HG03139 (cell line): ENCODE results near the gene MRPL40.

Experiments used
- ATAC-seq: cut with Tn5 transposase; IDR thresholded peaks from one replicate; pipeline ENCODE4 v1.9.1; 2021; ENCODE audit not compliant: unreplicated experiment

The MRPL40 gene

DNA sequence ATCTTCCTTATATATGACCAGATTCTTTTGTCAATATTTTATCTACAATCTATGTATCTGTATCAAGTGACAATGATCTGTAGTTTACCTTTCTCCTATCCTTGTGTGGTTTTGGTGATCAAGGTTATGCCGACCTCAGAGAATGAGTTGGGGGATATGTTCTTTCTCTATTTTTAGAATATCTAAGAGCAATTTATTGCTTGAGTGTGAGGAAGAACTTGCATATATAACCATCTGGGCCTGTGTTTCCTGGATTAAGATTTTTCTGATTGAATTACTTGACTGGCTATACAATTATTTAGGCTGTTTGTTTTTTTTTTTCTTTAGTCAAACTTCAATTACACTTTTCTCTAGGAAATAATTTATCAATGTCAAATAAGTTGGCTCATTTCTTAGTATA lies 29.2 kb downstream of the MRPL40 start:
- ATAC-seq = no peak

DNA sequence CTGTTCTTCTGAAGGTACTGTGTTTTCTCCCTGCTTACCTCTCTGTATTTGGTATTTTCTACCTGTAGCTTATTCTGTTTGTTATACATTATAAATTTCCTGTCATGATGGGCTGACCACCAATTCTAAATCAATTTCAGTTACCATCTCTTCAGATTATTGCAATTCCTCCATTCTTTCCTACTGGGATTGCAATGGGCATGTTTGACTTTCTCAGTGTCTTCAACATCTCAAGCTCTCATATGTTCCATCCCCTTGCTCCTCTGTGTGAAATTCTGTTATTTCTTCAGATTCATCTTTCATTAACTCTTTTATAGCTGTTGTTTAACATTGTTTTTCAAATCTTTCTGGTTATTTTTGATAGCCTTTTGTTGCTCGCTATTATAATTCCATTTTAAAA lies 30.7 kb downstream of the MRPL40 start:
- no peak for ATAC-seq

DNA sequence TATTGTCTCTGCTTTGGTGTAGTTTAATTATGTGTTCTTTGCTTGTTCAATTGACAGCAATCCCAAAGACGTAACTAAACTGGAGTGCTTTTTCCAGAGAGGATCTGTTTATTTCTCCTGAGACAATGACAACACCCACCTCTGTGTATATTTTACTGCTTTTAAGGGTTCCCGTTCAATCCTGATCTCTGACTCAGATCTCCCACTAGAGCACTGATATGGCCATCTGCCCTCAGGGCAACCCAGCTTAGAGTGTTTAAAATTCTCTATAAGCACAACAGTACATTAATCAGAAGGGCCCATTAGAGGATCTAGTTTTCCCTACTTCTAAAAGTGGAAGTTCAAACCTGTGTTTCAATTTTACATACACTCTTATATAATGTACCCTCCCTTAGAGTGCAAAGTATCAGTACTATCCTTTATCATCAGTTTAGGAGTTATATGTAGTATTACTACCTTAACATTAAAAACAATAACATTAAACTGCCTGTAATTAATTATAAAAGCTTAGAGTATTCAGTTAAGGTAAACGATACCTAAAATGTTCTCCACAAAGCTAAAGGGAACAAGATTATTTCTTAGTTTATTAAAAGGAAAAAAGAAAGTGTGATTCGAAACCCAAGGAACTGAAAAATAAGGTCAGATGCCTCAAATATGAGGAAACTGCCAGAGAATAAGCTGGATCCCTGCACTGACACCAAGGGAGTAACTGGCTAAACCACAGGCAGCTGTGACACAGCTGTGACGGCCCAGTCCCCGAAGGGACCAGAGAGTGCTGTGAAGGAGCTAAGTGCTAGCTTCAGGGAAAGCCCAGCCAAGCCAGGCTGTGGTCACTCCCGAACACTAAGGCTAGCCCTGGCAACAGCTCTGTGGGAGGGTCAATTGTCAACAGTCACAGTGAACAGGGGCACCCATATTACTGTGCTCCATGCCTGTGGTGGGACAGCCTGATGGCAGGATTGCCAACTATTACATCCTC lies 31.4 kb downstream of the MRPL40 start:
- ATAC-seq = no peak

DNA sequence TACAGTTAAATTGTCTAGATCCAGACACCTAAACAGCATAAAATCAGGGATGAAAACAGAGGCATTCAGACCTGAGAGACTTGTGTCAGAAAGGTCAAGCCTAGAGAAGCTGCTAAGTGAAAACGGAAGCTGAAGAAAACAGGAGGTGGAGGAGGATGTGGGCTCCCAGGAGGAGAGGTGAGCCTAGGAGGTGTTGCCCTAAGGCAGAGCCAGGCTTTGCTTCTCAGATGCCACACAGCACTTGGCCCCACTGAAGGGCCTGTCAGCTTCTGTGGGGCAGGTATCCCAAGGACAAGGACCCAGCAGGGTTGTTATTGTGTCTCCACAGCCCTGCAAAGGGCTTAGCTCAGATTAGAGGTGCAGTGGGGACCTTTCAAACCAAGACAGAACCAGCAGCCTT lies 32.2 kb downstream of the MRPL40 start:
- no peak for ATAC-seq

DNA sequence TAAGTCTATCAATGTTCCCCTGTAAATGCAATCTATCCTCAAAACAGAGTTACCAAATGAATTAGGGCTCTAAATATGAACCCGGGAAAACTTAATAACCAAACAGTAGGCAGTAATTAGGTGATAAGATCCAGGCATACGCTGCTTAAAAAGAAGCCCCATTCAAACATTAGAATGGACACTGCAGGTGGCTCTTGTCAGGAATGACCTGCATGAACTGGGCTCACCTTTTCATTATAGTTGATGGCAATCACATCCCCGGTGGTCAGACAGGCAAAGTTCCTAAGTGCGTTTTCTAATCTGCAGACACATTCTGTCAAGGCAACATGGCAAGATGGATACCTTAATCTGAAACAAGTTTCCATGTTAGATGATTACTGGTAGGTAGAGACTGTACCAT lies 32.6 kb downstream of the MRPL40 start:
- no peak for ATAC-seq

- no peak for ATAC-seq
Observed at GRCh38 chr22:19466126-19466716, 33.9 kb downstream of the MRPL40 start.

GRCh38 chr22:19466848-19467752 lies 34.8 kb downstream of the MRPL40 start:
- ATAC-seq = no peak

GRCh38 chr22:19467912-19468311 lies 35.6 kb downstream of the MRPL40 start:
- no peak for ATAC-seq

DNA sequence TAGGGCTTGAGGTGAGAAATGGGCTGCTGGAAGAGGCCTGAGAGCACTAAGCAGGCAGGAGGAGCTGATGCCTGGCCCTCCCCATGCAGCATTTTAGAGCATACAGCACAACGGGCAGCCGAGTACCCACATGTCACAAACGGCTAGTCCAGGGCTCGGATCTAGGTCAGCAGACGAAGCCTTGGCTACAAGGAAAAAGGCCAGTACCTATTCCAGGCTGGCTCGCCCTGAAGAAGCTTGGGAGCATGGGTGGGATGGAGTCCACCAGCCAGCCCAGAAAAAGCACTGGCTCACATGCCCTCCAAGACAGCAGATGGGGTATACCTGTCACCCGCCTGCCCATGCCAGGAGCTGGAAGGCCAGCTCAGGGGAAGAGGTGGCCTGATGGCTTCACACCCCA lies 37.1 kb downstream of the MRPL40 start:
- ATAC-seq = no peak

DNA sequence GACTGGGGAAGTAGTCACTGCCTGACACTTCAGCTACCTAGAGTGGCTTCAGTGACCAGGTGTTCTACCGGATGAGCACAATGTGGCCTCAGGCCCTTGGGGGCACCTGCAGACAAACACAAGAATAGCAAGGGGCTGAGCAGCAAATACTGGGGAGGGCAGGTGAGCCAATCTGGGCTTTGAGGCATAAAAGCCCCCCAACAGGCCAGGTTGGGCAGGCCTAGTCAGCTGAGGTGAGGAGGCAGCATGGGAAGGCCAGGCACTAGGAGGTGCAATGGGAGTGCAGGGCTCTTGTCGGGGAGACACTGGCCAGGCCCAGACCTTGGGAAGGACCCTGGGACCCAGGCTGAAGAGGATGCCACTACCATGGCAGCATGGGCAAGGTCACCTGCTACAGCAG lies 37.7 kb downstream of the MRPL40 start:
- ATAC-seq = no peak

DNA sequence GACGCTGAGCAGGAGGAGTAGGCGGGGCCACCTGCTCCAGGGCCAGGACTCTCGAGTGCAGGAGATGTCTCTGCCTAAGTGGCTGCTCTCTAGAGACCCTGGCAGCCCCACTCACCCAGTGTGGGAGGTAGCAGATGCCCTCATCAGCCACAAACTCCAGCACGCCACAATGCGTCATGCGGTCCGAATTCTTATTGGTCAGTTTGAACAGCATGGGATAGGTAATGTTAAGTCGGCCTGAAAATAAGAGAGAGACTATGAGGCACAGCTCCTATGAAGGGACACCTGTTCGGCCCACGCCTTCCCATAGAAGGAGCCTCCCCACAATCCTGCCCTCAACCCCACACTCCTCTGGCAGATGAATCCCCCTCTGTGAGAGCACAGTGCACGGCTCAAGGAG lies 39.2 kb downstream of the MRPL40 start:
- no peak for ATAC-seq

DNA sequence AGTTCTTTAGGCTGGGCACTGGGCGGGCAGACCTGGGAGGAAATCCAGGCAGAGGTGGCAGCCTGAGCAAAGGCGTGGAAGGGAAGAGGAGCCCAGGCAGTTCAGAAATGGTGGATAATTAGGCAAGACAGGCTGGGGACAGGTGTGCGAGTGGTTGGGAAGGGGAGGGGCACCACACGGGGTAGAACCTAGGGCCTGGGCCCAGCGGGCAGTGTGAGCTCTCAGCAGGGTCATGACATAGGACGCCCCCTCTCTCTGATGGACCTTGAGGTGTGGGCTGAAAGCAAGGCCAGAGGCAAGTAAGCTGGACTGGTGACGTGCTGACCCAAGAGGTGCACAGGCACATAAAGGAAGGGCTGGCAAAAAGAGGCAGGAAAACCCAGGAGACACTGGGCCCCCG lies 39.9 kb downstream of the MRPL40 start:
- no peak for ATAC-seq

GRCh38 chr22:19473578-19473977 lies 41.2 kb downstream of the MRPL40 start:
- no peak for ATAC-seq

DNA sequence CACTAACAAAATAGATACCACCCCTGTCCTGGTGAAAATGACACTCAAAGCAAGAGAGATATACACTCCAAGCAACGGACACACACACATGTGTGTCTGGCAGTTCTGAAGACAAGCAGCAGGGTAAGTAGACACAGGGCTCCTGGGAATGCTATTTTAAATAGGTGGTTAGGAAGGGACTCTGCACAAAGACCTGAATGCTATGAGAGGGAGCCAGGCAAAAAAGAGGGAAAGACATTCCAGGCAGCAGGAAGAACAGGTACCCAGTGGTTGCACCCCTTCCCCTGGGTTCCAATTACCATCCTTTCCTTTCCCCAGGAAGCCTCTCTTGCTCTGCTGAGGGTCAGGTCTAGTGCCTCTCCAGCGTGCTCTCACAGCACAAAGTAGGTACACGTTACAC lies 43.7 kb downstream of the MRPL40 start:
- ATAC-seq = no peak

DNA sequence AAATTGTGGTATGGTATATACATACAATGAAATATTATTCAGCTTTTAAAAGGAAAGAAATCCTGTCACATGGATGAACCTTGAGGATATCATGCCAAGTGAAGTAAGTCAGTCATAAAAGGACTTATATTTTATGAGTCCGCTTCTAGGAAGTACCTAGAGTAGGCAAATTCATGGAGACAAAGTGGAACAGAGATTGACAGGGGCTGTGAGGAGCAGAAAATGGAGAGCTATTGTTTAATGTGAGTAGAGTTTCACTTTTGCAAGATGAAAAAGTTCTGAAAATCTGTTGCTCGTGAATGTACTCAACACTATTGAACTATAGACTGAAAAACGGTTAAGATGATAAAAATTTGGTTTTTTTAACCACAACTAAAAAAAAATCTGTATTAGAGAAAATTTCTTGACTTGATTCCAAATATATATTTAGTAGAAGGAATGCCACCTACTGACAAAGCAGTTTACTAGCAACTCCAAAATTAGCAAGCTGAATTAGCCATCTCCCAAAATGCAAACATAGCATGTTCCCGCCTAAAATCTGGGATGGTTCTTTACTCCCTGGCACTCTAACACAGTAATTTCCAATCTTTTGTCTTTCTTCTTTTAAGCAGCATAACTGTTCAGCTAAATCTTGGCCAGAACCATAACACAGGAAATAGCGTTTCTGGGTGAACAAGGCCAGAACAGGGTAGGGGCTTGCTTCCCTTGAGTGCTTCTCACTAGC lies 45.1 kb downstream of the MRPL40 start:
- ATAC-seq = no peak

GRCh38 chr22:19478045-19478900 lies 45.9 kb downstream of the MRPL40 start:
- ATAC-seq = no peak

- ATAC-seq = peak; percentile 37
Observed at GRCh38 chr22:19478901-19479354, 46.6 kb downstream of the MRPL40 start, which contains the start of gene UFD1. UFD1 (minus strand) TSS chr22:19479193; CDS start chr22:19479085, 108 bp downstream.

- ATAC-seq = peak; percentile 86
Observed at GRCh38 chr22:19479355-19480172, 47.2 kb downstream of the MRPL40 start, which contains the start of gene CDC45. CDC45 (plus strand) TSS chr22:19479920; CDS start chr22:19479969, 49 bp downstream.

DNA sequence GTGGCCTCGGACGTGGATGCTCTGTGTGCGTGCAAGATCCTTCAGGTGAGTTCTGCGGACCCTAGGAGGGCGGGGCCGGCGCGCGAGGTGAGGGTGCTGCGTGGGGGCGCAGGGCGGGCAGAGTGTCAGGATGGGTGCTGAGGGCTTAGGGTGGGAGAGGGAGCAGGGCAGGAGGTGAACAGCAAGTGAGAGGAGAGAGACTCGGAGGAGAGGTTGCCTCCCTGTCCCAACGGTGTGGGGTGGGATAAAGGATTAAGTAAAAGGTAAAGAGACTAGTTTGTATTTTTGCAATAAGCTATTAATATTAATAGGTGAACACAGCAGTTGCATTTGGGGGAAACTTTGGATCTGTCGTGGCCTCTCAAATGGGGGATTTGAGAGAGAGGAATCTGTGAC lies 47.8 kb downstream of the MRPL40 start:
- ATAC-seq = no peak
